GM21786 (cell line): ENCODE results near the gene CCDC146.
"Not testable (repeated sequence)": the region's sequence is repeated elsewhere in the genome, so short reads cannot be mapped to it uniquely, and the experiment has no call there.

Experiments used
- ATAC-seq: cut with Tn5 transposase; IDR thresholded peaks from one replicate; pipeline ENCODE4 v1.9.1; 2021; ENCODE audit not compliant: unreplicated experiment

Gene CCDC146

GRCh38 chr7:77197141-77197540 lies 74.7 kb downstream of the CCDC146 start:
- no peak for ATAC-seq

DNA sequence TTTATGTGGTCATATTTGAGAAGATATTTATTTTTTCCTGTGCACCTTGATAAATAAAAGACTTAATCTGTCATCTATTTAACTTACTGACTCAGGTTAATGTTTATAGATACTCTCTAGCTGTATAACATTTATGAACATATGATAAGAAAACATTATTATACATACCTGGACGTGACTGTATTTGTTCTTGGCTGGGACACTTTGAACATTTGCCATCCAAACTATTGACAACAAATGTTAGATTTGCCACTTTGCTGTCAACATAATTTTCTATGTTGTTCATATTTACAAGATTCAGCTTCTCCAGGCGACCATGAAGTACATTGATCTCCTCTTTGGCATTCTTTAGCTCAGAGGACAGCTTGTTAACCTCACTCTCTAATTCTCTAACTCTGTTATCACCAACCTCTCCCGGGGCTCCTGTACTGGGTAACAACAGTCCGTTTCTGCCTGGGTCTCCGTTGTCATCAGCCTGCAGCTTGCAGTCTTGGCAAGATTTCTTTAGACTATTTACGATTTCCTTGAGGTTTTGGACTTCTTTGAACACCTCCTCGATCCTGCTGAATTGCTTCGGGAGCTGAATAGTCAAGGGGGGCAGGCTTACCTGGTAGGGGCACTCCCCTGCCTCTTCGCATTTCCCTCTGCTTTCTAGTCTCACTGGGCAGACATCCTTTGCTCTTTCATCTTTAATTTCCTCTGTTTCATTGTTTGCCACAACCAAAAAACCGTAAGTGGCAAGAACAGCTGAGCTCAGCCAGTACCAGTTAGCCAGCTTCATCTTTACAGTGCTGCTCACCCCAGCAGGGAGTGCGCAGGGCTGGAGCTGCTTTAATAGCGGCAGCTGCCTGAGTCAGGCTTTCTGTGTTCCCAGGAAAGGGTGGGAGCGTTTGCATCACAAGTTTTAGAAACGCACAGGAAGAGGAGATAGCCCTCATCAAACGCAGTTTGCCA lies 76.9 kb downstream of the CCDC146 start, which contains the start of gene FGL2:
Gene FGL2, minus strand, starts transcription at position 807 of the 954 bp plus-strand sequence. Its CDS starts 26 bp downstream, at position 781.
- ATAC-seq, result no peak

GRCh38 chr7:77200542-77200941 lies 78.1 kb downstream of the CCDC146 start:
- ATAC-seq, result no peak

GRCh38 chr7:77202481-77202976 lies 80.1 kb downstream of the CCDC146 start:
- peak; percentile 90 for ATAC-seq

DNA sequence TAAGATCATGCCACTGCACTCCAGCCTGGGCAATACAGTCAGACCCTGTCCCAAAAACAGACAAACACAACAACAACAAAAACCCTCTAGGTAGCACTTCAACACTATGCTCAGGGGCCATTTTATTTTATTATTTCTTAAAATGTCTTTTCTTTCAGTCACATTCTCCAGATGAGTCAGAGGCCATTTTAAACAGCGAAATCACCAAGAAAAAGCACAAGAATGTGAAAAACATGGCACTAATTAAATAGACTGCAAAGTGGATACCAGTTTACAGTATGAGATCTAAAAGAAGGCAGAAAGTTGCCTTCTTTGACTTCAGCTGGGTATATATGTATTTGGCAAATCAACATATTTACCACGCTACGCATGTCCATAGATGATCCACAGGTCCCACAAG lies 83.3 kb downstream of the CCDC146 start:
- ATAC-seq, result no peak

- no peak for ATAC-seq
These were observed 86.0 kb downstream of the CCDC146 start for GRCh38 chr7:77208416-77208815.

DNA sequence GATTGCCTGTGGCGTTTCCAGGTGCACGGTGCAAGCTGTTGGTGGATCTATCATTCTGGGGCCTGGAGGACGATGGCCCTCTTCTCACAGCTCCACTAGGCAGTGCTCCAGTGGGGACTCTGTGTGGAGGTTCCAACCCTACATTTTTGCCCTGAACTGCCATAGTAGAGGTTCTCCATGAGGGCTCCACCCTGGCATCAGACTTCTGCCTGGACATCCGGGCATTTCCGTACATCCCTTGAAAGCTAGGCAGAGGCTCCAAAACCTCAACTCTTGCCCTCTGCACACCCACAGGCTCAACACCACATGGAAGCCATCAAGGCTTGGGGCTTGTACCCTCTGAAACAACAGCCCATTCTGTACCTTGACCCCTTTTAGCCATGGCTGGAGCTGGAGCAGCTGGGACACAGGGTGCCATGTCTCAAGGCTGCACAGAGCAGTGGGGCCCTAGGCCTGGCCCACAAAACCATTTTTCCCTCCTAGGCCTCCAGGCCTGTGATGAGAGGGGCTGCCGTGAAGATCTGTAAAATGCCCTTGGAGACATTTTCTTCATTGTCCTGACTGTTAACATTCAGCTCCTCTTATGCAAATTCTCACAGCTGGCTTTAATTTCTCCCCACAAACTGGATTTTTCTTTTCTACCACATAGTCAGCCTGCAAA lies 87.2 kb downstream of the CCDC146 start:
- ATAC-seq, result no peak

GRCh38 chr7:77216181-77216845 lies 93.9 kb downstream of the CCDC146 start:
- ATAC-seq, result no peak

DNA sequence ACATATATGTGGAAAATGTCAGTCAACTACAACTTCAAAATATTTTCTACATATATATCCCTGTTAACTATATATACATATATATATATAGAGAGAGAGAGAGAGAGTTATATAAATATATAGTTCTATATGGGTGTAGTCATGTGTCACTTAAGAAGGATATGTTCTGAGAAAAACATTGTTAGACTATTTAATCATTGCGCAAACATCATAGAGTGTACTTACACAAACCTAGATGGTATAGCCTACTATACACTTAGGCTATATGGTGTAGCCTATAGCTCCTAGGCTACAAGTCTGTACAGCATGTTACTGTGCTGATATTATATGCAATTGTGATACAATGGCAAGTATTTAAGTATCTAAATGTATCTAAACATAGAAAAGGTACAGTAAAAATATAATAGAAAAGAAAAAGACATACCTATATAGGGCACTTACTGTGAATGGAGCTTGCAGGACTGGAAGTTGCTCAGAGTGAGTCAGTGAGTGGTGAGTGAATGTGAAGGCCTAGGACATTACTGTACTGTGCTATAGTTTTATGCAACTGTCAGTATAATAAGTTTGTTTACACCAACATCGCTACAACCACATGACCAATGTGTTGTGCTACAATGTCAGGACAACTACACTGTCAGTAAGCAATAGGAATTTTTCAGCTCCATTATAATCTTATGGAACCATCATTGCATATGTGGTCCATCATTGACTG lies 95.2 kb downstream of the CCDC146 start:
- no peak for ATAC-seq

DNA sequence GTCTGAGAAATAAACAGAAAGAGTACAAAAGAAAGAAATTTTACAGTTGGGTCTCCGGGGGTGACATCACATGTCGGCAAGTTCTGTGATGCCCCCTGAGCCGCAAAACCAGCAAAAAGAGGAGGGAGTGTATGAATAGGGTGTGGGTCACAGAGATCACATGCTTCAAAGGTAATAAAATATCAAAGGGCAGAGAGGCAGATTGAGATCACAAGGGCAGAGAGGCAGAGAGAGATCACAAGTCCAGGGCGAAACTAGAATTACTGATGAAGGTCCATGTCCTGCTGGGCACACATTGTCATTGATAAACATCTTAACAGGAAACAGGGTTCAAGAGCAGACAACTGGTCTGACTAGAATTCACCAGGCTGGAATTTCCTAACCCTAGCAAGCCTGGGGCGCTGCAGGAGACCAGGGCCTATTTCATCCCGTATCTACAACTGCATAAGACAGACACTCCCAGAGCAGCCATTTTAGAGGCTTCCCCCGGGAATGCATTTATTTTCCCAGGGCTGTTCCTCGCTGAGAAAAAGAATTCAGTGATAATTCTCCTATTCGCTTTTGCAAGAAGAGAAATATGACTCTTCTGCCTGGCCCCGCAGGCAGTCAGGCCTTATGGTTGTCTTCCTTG lies 97.4 kb downstream of the CCDC146 start:
- ATAC-seq, result not testable (repeated sequence)

GRCh38 chr7:77222065-77222464 lies 99.7 kb downstream of the CCDC146 start:
- ATAC-seq, result no peak

DNA sequence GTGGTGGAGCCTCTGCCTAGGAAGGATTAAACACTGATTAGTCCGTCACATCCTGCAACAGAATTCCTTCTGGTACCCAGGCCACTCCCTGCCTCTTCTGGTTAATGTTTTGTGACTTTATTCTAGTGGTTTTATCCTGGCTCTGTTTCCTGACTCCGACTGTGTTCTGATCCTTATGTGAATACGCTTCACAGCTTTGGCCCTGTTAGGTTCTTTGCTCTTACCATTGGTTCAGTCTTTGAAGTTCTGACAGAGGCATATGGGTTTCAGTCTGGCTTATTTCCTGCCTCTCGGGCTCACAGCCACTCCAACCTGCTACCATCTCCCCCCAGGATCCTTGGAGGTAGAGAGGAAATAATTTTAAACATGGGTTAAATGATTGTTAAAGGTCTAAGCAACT lies 100.4 kb downstream of the CCDC146 start:
- ATAC-seq, result no peak

- ATAC-seq, result no peak
These were observed 100.8 kb downstream of the CCDC146 start for GRCh38 chr7:77223261-77223660.

- no peak for ATAC-seq
These were observed 104.0 kb downstream of the CCDC146 start for GRCh38 chr7:77226357-77226839.

DNA sequence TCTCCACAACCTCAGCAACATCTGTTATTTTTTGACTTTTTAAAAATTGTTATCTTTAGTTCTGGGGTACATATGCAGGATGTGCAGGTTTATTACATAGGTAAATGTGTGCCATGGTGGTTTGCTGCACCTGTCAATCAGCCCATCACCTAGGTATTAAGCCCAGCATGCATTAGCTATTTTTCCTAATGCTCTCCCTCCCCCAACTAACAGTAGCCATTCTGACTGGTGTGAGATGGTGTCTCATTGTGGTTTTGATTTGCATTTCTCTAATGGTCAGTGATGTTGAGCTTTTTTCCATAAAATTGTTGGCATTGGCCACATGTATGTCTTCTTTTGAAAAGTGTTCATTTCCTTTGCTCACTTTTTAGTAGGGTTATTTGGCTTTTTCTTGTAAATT lies 106.4 kb downstream of the CCDC146 start:
- not testable (repeated sequence) for ATAC-seq

- no peak for ATAC-seq
These were observed 110.1 kb downstream of the CCDC146 start for GRCh38 chr7:77232467-77232866.

GRCh38 chr7:77235276-77235675 lies 112.9 kb downstream of the CCDC146 start:
- ATAC-seq, result no peak

DNA sequence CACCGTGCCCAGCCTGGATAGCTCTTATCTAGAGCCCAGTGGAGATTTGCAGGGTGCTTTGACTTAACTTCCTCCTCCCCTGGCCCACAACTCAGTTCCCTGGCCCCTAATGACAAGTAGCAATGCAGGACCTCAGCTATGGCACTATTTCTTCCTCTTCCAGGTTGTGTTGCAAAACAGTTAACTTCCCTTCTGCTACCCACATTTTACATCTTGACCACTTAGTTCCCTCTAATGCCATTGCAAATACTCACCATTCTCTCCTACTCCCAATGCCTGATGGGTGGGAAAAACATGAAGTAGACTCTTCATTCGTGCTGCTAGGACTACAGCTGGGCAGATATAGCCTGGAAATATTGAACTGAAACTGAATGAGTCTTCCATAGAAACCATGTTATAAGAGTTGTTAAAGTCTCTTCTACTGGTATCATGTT lies 116.3 kb downstream of the CCDC146 start:
- ATAC-seq, result no peak

- no peak for ATAC-seq
These were observed 117.1 kb downstream of the CCDC146 start for GRCh38 chr7:77239471-77239870.

DNA sequence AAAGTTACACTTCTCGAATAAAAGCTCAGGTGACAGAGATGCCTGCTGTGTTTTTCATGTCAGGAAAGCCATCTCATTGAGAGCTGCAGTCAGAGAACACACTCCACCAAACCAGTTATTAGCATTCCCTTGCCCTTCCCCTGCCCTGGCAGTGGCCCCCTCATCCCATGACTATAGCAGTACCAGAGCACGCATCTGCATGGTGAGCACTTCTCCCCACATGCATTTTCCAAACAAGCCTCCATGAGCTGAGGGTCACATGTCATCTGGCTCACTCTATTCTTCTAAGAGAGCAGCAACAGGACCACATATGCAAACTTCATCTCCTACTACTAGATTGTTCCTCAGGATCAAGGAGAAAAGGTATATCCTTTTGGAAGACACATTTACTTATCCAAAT lies 119.7 kb downstream of the CCDC146 start:
- no peak for ATAC-seq
